OCI-LY7 (cell line): ENCODE results near the gene NCKAP5L.

Experiments
- CTCF ChIP-seq: fragments of 200-600 bp; sonication (generic); conservative IDR thresholded peaks from 2 replicates; pipeline ENCODE4 v1.5.1; 2014; ENCODE audit warnings: mild to moderate bottlenecking, antibody characterized with exemption, low read length, moderate library complexity, mixed read lengths
- EZH2phosphoT487 ChIP-seq: fragments of 200-600 bp; sonication (generic); IDR thresholded peaks from 2 replicates; pipeline ENCODE4 v1.6.1; 2018; ENCODE audit warnings: low read depth, borderline replicate concordance, mild to moderate bottlenecking, mixed run types, antibody characterized with exemption, low read length, moderate library complexity, mixed read lengths

- TF ChIP-seq EZH2phosphoT487 (no peak), CTCF (no peak)
These were observed 37.5 kb upstream of the NCKAP5L start for GRCh38 chr12:49865782-49866135.
